OCI-LY7 (cell line): Measurements from ENCODE around the gene TPCN1. TPM values are rescaled to one million over a fixed set of nuclear protein-coding genes. Genes with fewer than 3 reads are reported as not detected.

ENCODE experiments used
- Bru-seq: library from RNA; stranded (reverse); fragments of 400-500 nt; gene quantifications from one replicate; lab custom pipeline; 2021; lab: Mats Ljungman, UMichigan
- BruChase-seq, 2 experiments: library from RNA; stranded (reverse); fragments of 400-500 nt; gene quantifications; one replicate each; lab custom pipeline; 2021; lab: Mats Ljungman, UMichigan
- BruUV-seq: library from RNA; stranded (reverse); fragments of 400-500 nt; replicated peaks from 2 replicates; lab custom pipeline; 2021; lab: Mats Ljungman, UMichigan
- CTCF ChIA-PET: fragments of 300-600 bp; sonication (Branson Sonifier 250); formaldehyde crosslinking; loops from one replicate; lab custom pipeline; 2022; ENCODE audit warnings: antibody characterized with exemption; ENCODE audit not compliant: unreplicated experiment; lab: Charles Lee
- POLR2A ChIA-PET: fragments of 300-600 bp; sonication (Branson Sonifier 250); formaldehyde crosslinking; loops from one replicate; lab custom pipeline; 2022; ENCODE audit warnings: antibody characterized with exemption; lab: Charles Lee
- DNase-seq: peaks from one replicate; pipeline ENCODE4 v3.0.0-alpha.2; 2015; ENCODE audit warnings: low spot score
- H2AFZ ChIP-seq: fragments of 200-600 bp; sonication (generic), shearing (Covaris generic); 2 replicates; pipeline ENCODE4 v1.6.1; 2014; ENCODE audit warnings: mild to moderate bottlenecking, antibody characterized with exemption, low read length, moderate library complexity
- H3K27ac ChIP-seq: fragments of 200-600 bp; sonication (generic); 2 replicates; pipeline ENCODE4 v1.5.1; 2014; ENCODE audit warnings: mixed run types, low read depth, mild to moderate bottlenecking, moderate library complexity, low read length, inconsistent platforms; ENCODE audit not compliant: poor library complexity, severe bottlenecking
- H3K36me3 ChIP-seq: fragments of 200-600 bp; sonication (generic); 2 replicates; pipeline ENCODE4 v1.6.1; 2014; ENCODE audit warnings: mild to moderate bottlenecking, antibody characterized with exemption, low read length, moderate library complexity, mixed read lengths; ENCODE audit not compliant: insufficient read depth
- H3K4me1 ChIP-seq: fragments of 200-600 bp; sonication (generic); 2 replicates; pipeline ENCODE4 v1.5.1; 2014; ENCODE audit warnings: mild to moderate bottlenecking, low read length; ENCODE audit not compliant: insufficient read depth, poor library complexity, severe bottlenecking
- H3K4me2 ChIP-seq: fragments of 200-600 bp; sonication (generic); 2 replicates; pipeline ENCODE4 v1.6.1; 2014; ENCODE audit warnings: mild to moderate bottlenecking, low read length
- H3K4me3 ChIP-seq: fragments of 200-600 bp; sonication (generic); 2 replicates; pipeline ENCODE4 v1.5.1; 2014; ENCODE audit warnings: mild to moderate bottlenecking, low read depth, low read length; ENCODE audit not compliant: poor library complexity, severe bottlenecking
- H3K79me2 ChIP-seq: fragments of 200-600 bp; sonication (generic); 2 replicates; pipeline ENCODE4 v1.6.1; 2016; ENCODE audit warnings: low read depth, mild to moderate bottlenecking, low read length, moderate library complexity, mixed read lengths; ENCODE audit not compliant: insufficient read depth
- H3K9me2 ChIP-seq: fragments of 200-600 bp; sonication (generic); 2 replicates; pipeline ENCODE4 v1.6.1; 2016; ENCODE audit warnings: mild to moderate bottlenecking, low read length, mixed read lengths; ENCODE audit not compliant: insufficient read depth
- H3K9me3 ChIP-seq: fragments of 200-600 bp; sonication (generic); 2 replicates; pipeline ENCODE4 v1.6.1; 2014; ENCODE audit warnings: mild to moderate bottlenecking, mixed run types, low read length, mixed read lengths
- H4K20me1 ChIP-seq: fragments of 200-600 bp; sonication (generic); 2 replicates; pipeline ENCODE4 v1.6.1; 2014; ENCODE audit warnings: mild to moderate bottlenecking, antibody characterized with exemption, low read length, moderate library complexity, mixed read lengths; ENCODE audit not compliant: insufficient read depth
- CTCF ChIP-seq: fragments of 200-600 bp; sonication (generic); conservative IDR thresholded peaks from 2 replicates; pipeline ENCODE4 v1.5.1; 2014; ENCODE audit warnings: mild to moderate bottlenecking, antibody characterized with exemption, low read length, moderate library complexity, mixed read lengths
- EZH2phosphoT487 ChIP-seq: fragments of 200-600 bp; sonication (generic); IDR thresholded peaks from 2 replicates; pipeline ENCODE4 v1.6.1; 2018; ENCODE audit warnings: low read depth, borderline replicate concordance, mild to moderate bottlenecking, mixed run types, antibody characterized with exemption, low read length, moderate library complexity, mixed read lengths
- intact Hi-C: fragments of 100-400 bp; cut with micrococcal nuclease; formaldehyde crosslinking; loops from one replicate; pipeline ENCODE4 v1.10.0; 2022; ENCODE audit not compliant: unreplicated experiment
- long read RNA-seq: library from polyadenylated mRNA; stranded (forward); transcript quantifications from one replicate; pipeline ENCODE4 v2.0.0, GENCODE V29; 2022
- total RNA-seq, 2 experiments: library from RNA; depleted of rRNA in 1 of 2; stranded (reverse); fragments of >200 nt in 1 of 2; shearing (Covaris generic) in 1 of 2; gene quantifications; 2 replicates each; pipeline ENCODE4 v1.2.3, GENCODE V29; 2014 to 2022

Gene TPCN1
- total RNA-seq (2014; rRNA removed; shearing (Covaris generic)) = 72.4 and 96.0 TPM in 2 replicates
- total RNA-seq (2022) = 160 and 177 TPM in 2 replicates
- Bru-seq, nascent RNA = percentile 83 among the genes with signal in this experiment
- BruChase-seq, experiment 1, labeled RNA remaining after a 6-hour chase = percentile 91 among the genes with signal in this experiment
- percentile 85 among the genes with signal in this experiment for BruChase-seq, experiment 2, labeled RNA remaining after a 2-hour chase
- long read RNA-seq, full-length matches to known transcripts = 40 of 210 reads
- long read RNA-seq, partial matches to known transcripts = 50 of 210 reads
- long read RNA-seq, other reads (novel, unspliced or antisense) = 120 of 210 reads

GRCh38 chr12:113221181-113221996, at the start of gene TPCN1:
TPCN1 (plus strand) TSS chr12:113221464; CDS start chr12:113226853, 5,389 bp downstream.
- H3K9me3 ChIP-seq = no peaks in the 10 kb centered on the region
- H3K9me2 ChIP-seq = no peaks in the 10 kb centered on the region
- peaks cover 17% of the 10 kb centered on the region for H3K36me3 ChIP-seq
- no peak within 1 kb of the TSS for H2AFZ ChIP-seq
- no peaks in the 10 kb centered on the region for H4K20me1 ChIP-seq
- H3K4me1 ChIP-seq = peaks cover 47% of the 10 kb centered on the region
- peak; percentile 100 for DNase-seq
- peaks cover 92% of the 10 kb centered on the region for H3K79me2 ChIP-seq
- intact Hi-C loops = loop anchor here (1.0 to 5.0 kb wide), 2 partner anchors 24 to 159 kb away; no protein-coding TSS in a partner anchor
- ChIA-PET CTCF (interaction anchor here (0.6 to 0.9 kb wide), 2 partner anchors 10 to 46 kb away, joined by 3 to 11 read pairs; no protein-coding TSS in a partner anchor), POLR2A (interaction anchor here (1.2 to 12.4 kb wide), 6 partner anchors 9 to 68 kb away, joined by 3 to 183 read pairs (median 6); partner anchors contain the start of genes DDX54 and RITA1)
- no TSS peak for BruUV-seq
- peak within 1 kb of the TSS; percentile 100 for H3K4me3 ChIP-seq
- peak within 1 kb of the TSS; percentile 99 for H3K27ac ChIP-seq
- TF ChIP-seq EZH2phosphoT487 = no peak
- TF ChIP-seq CTCF = no peak
- peak within 1 kb of the TSS; percentile 97 for H3K4me2 ChIP-seq

GRCh38 chr12:113171543-113171942, 49.7 kb upstream of the TPCN1 start:
- intact Hi-C loops = loop anchor here (5.0 kb wide), 1 partner anchor 194 kb away; the partner anchor contains the start of gene OAS2
- Histone ChIP-seq H3K27ac (peak overlapping the region; percentile 98), H3K36me3 (peaks cover 91% of the 10 kb centered on the region), H4K20me1 (no peaks in the 10 kb centered on the region), H3K79me2 (peaks cover 23% of the 10 kb centered on the region), H2AFZ (no peak overlapping the region), H3K9me3 (no peaks in the 10 kb centered on the region), H3K9me2 (no peaks in the 10 kb centered on the region), H3K4me1 (peaks cover 46% of the 10 kb centered on the region), H3K4me2 (peak overlapping the region; percentile 62), H3K4me3 (no peak overlapping the region)
- POLR2A ChIA-PET = interaction anchor here (0.6 to 4.5 kb wide), 19 partner anchors 10 to 193 kb away, joined by 3 to 46 read pairs (median 4); partner anchors contain the start of gene OAS2
- CTCF ChIA-PET = interaction anchor here (0.5 to 1.5 kb wide), 3 partner anchors 10 to 128 kb away, joined by 3 to 6 read pairs (median 3); no protein-coding TSS in a partner anchor
- BruUV-seq = no TSS peak
- TF ChIP-seq CTCF (no peak), EZH2phosphoT487 (no peak)
- no peak for DNase-seq
